PC-3 (cell line): ENCODE data around the gene SLC38A3. TPM values are rescaled to one million over a fixed set of nuclear protein-coding genes. Genes with fewer than 3 reads are reported as not detected.

Experiments used
- ATAC-seq: fragments of 200-7000 bp; cut with Tn5 transposase; 2 replicates; pipeline ENCODE4 v1.9.1; 2020; ENCODE audit warnings: mild to moderate bottlenecking, moderate library complexity
- BruUV-seq: library from RNA; stranded (reverse); fragments of 400-500 nt; replicated peaks from 2 replicates; lab custom pipeline; 2021; lab: Mats Ljungman, UMichigan
- CTCF ChIA-PET: fragments of 300-600 bp; sonication (Branson Sonifier 250); formaldehyde crosslinking; loops from one replicate; lab custom pipeline; 2022; ENCODE audit warnings: antibody characterized with exemption; lab: Charles Lee
- POLR2A ChIA-PET: fragments of 300-600 bp; sonication (Branson Sonifier 250); formaldehyde crosslinking; loops from one replicate; lab custom pipeline; 2022; ENCODE audit warnings: antibody characterized with exemption; ENCODE audit not compliant: unreplicated experiment; lab: Charles Lee
- DNase-seq: peaks from one replicate; pipeline ENCODE4 v3.0.0-alpha.2; 2015
- H2AFZ ChIP-seq: fragments of 300-600 bp; sonication (generic); 2 replicates; pipeline ENCODE4 v1.6.0; 2016; ENCODE audit warnings: antibody characterized with exemption, low read length
- H3F3A ChIP-seq: fragments of 300-600 bp; sonication (generic); one replicate; pipeline ENCODE4 v1.6.0; 2017; ENCODE audit warnings: antibody characterized with exemption, low read length, control low read depth, mild to moderate bottlenecking; ENCODE audit not compliant: unreplicated experiment
- H3K27ac ChIP-seq: fragments of 300-600 bp; sonication (generic); 2 replicates; pipeline ENCODE4 v1.5.1; 2016; ENCODE audit warnings: mild to moderate bottlenecking, low read length
- H3K27me3 ChIP-seq: fragments of 300-600 bp; sonication (generic); 2 replicates; pipeline ENCODE4 v1.6.1; 2016; ENCODE audit warnings: low read length, mixed read lengths
- H3K36me3 ChIP-seq: fragments of 300-600 bp; sonication (generic); 2 replicates; pipeline ENCODE4 v1.6.1; 2016; ENCODE audit warnings: low read depth, mixed run types, low read length, mixed read lengths
- H3K4me1 ChIP-seq: fragments of 300-600 bp; sonication (generic); 2 replicates; pipeline ENCODE4 v1.5.1; 2016; ENCODE audit warnings: low read length; ENCODE audit not compliant: insufficient read depth
- H3K4me2 ChIP-seq: fragments of 300-600 bp; sonication (generic); 2 replicates; pipeline ENCODE4 v1.6.0; 2016; ENCODE audit warnings: low read length
- H3K4me3 ChIP-seq: fragments of 300-600 bp; sonication (generic); 2 replicates; pipeline ENCODE4 v1.5.1; 2016; ENCODE audit warnings: mild to moderate bottlenecking, low read length, mixed read lengths
- H3K79me2 ChIP-seq: fragments of 300-600 bp; sonication (generic); 2 replicates; pipeline ENCODE4 v1.6.1; 2017; ENCODE audit warnings: low read length, mixed read lengths
- H3K9ac ChIP-seq: fragments of 300-600 bp; sonication (generic); 2 replicates; pipeline ENCODE4 v1.6.0; 2016; ENCODE audit warnings: mild to moderate bottlenecking, low read length
- H3K9me2 ChIP-seq: fragments of 300-600 bp; sonication (generic); replicated peaks from 2 replicates; pipeline ENCODE4 v1.6.1; 2016; ENCODE audit warnings: mixed run types, low read length, mixed read lengths
- H3K9me3 ChIP-seq: fragments of 300-600 bp; sonication (generic); 2 replicates; pipeline ENCODE4 v1.6.1; 2016; ENCODE audit warnings: low read length, mixed read lengths
- H4K20me1 ChIP-seq: fragments of 300-600 bp; sonication (generic); 2 replicates; pipeline ENCODE4 v1.6.1; 2016; ENCODE audit warnings: low read length, mixed read lengths
- EZH2 ChIP-seq: fragments of 300-600 bp; sonication (generic); IDR thresholded peaks from one replicate; pipeline ENCODE4 v1.6.1; 2017; ENCODE audit warnings: antibody characterized with exemption, mild to moderate bottlenecking, low read length; ENCODE audit not compliant: unreplicated experiment
- EZH2phosphoT487 ChIP-seq: fragments of 300-600 bp; sonication (generic); IDR thresholded peaks from 2 replicates; pipeline ENCODE4 v1.6.1; 2018; ENCODE audit warnings: mild to moderate bottlenecking, antibody characterized with exemption, low read length, borderline replicate concordance
- intact Hi-C: fragments of 100-400 bp; cut with micrococcal nuclease; formaldehyde crosslinking; loops from 2 replicates; pipeline ENCODE4 v1.9.0; 2023
- total RNA-seq: library from RNA; depleted of rRNA; stranded (reverse); fragments of >200 nt; gene quantifications from 2 replicates; pipeline ENCODE4 v1.2.3, GENCODE V29; 2014
- TF ChIP-seq, protein P1 (sequence below): fragments of 300-600 bp; sonication (generic); conservative IDR thresholded peaks from 2 replicates; pipeline ENCODE4 v1.5.1; 2017; ENCODE audit warnings: antibody characterized with exemption, low read depth, mild to moderate bottlenecking, low read length

SLC38A3 gene
- total RNA-seq, 1 experiment from 2014 or later: 3.3 TPM

DNA sequence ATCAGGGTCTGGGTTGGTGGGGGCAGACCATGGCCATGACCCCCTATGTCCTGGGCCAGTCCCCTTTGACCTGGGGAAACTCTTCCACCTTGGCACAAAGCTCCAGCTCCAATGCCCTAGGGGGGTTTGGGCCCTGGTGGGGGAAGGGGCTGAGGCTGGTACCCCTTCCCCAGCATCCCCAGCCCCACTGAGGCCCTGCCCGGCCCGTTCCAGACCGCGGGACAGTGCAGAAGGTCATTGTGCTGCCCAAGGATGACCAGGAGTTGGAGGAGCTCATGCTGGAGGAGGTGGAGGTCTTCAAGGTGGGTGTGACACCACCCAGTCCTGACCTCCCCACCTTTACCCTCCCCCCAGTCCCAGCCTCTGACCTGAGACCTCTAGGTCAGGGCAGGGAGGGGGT lies 19.8 kb upstream of the SLC38A3 start:
- BruUV-seq: no TSS peak
- no peak overlapping the region for H3K9ac ChIP-seq
- intact Hi-C loops: no loop called here
- no peaks in the 10 kb centered on the region for H3K27me3 ChIP-seq
- ATAC-seq (no peak), DNase-seq (no peak)
- POLR2A ChIA-PET: interaction anchor here (0.5 kb wide), 1 partner anchor 20 kb away, joined by 4 read pairs; no protein-coding TSS in a partner anchor
- H3K4me1 ChIP-seq: peaks cover 6% of the 10 kb centered on the region; the same call in 1 of the 2 replicates
- CTCF ChIA-PET: no interaction called here
- no peak overlapping the region for H3K4me3 ChIP-seq
- no peaks in the 10 kb centered on the region for H4K20me1 ChIP-seq
- no peak overlapping the region for H3K27ac ChIP-seq
- 0 out of 2 replicates have a peak, but pooled peaks cover 5% of the 10 kb centered on the region for H3K36me3 ChIP-seq
- no peak overlapping the region for H3K4me2 ChIP-seq
- no peaks in the 10 kb centered on the region for H3K79me2 ChIP-seq
- no peaks in the 10 kb centered on the region for H3K9me2 ChIP-seq
- H3K9me3 ChIP-seq: no peaks in the 10 kb centered on the region
- no peaks in the 10 kb centered on the region for H3F3A ChIP-seq
- no peak overlapping the region for H2AFZ ChIP-seq
- TF ChIP-seq, protein P1, sequence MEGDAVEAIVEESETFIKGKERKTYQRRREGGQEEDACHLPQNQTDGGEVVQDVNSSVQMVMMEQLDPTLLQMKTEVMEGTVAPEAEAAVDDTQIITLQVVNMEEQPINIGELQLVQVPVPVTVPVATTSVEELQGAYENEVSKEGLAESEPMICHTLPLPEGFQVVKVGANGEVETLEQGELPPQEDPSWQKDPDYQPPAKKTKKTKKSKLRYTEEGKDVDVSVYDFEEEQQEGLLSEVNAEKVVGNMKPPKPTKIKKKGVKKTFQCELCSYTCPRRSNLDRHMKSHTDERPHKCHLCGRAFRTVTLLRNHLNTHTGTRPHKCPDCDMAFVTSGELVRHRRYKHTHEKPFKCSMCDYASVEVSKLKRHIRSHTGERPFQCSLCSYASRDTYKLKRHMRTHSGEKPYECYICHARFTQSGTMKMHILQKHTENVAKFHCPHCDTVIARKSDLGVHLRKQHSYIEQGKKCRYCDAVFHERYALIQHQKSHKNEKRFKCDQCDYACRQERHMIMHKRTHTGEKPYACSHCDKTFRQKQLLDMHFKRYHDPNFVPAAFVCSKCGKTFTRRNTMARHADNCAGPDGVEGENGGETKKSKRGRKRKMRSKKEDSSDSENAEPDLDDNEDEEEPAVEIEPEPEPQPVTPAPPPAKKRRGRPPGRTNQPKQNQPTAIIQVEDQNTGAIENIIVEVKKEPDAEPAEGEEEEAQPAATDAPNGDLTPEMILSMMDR: no peak
- TF ChIP-seq EZH2phosphoT487 (no peak), EZH2 (no peak)

DNA sequence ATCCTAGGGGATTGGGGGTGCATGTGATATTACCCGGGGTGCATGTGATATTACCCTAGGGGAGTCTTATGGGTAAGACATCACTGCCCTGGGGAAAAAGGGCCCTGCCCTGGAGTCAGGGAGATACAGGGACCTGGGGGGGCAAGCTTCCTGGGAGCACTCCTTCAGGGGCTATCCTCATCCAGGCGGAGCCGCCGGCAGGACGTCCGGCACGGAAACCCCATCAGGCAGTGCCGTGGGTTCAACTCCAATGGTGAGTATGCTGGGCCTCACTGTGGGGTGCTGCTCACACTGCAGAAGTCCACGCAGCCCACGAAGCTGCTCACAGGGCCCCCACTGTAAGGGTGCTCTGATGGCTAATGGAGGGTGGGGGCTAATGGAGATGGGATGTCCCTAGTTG lies 19.0 kb upstream of the SLC38A3 start:
- Histone ChIP-seq H3K4me2 (no peak overlapping the region), H3K9ac (no peak overlapping the region), H3K9me3 (no peaks in the 10 kb centered on the region), H3F3A (no peaks in the 10 kb centered on the region), H3K27ac (no peak overlapping the region), H3K4me1 (peaks cover 6% of the 10 kb centered on the region; the same call in 1 of the 2 replicates), H3K4me3 (no peak overlapping the region), H2AFZ (no peak overlapping the region), H4K20me1 (no peaks in the 10 kb centered on the region), H3K79me2 (no peaks in the 10 kb centered on the region), H3K36me3 (0 out of 2 replicates have a peak, but pooled peaks cover 5% of the 10 kb centered on the region), H3K9me2 (no peaks in the 10 kb centered on the region), H3K27me3 (no peaks in the 10 kb centered on the region)
- ATAC-seq: no peak
- intact Hi-C loops: no loop called here
- CTCF ChIA-PET: no interaction called here
- TF ChIP-seq, protein P1: no peak
- TF ChIP-seq EZH2 (no peak), EZH2phosphoT487 (no peak)
- POLR2A ChIA-PET: no interaction called here
- DNase-seq: no peak
- BruUV-seq: no TSS peak

DNA sequence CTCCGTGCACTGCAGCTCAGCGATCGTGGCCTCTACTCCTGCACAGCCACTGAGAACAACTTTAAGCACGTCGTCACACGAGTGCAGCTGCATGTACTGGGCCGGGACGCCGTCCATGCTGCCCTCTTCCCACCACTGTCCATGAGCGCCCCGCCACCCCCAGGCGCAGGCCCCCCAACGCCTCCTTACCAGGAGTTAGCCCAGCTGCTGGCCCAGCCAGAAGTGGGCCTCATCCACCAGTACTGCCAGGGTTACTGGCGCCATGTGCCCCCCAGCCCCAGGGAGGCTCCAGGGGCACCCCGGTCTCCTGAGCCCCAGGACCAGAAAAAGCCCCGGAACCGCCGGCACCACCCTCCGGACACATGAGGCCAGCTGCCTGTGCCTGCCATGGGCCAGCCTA lies 17.3 kb upstream of the SLC38A3 start:
- Histone ChIP-seq H3K9me3 (no peaks in the 10 kb centered on the region), H3K79me2 (no peaks in the 10 kb centered on the region), H3K4me2 (no peak overlapping the region), H3K27me3 (no peaks in the 10 kb centered on the region), H3K4me3 (no peak overlapping the region), H2AFZ (no peak overlapping the region), H4K20me1 (no peaks in the 10 kb centered on the region), H3K4me1 (peaks cover 6% of the 10 kb centered on the region; the same call in 1 of the 2 replicates), H3K9ac (no peak overlapping the region), H3K9me2 (no peaks in the 10 kb centered on the region), H3K27ac (no peak overlapping the region), H3K36me3 (0 out of 2 replicates have a peak, but pooled peaks cover 5% of the 10 kb centered on the region), H3F3A (no peaks in the 10 kb centered on the region)
- BruUV-seq: no TSS peak
- DNase-seq: no peak
- ChIA-PET CTCF (no interaction called here), POLR2A (no interaction called here)
- intact Hi-C loops: no loop called here
- TF ChIP-seq EZH2phosphoT487 (no peak), EZH2 (no peak)
- TF ChIP-seq, protein P1: no peak
- ATAC-seq: no peak
